A549 (cell line): ENCODE data around the gene ANKRD24.

Experiments used
- BHLHE40 ChIP-seq: IDR thresholded peaks from 2 replicates; pipeline ENCODE4 v1.6.1; 2012; ENCODE audit warnings: low read depth, low read length, inconsistent platforms
- CTCF ChIP-seq: fragments of >200 bp; sonication (Bioruptor Twin); formaldehyde crosslinking; IDR thresholded peaks from 3 replicates; pipeline ENCODE4 v1.5.1; 2016
- MAFK ChIP-seq: fragments of 450-650 bp; IDR thresholded peaks from 2 replicates; pipeline ENCODE4 v1.6.1; 2014; ENCODE audit not compliant: partially characterized antibody
- MYC ChIP-seq: IDR thresholded peaks from 2 replicates; pipeline ENCODE4 v1.6.1; 2012; ENCODE audit warnings: mild to moderate bottlenecking, inconsistent platforms, low read length, improper control_type of control experiment, borderline replicate concordance
- RAD21 ChIP-seq, 2 experiments: fragments of >200 bp in 1 of 2; sonication (Bioruptor Twin) in 1 of 2; formaldehyde crosslinking in 1 of 2; IDR thresholded peaks in 1 of 2; conservative IDR thresholded peaks in 1 of 2; 2 replicates in 1 of 2; 3 replicates in 1 of 2; pipeline ENCODE4 v1.6.1; 2012 to 2018; ENCODE audit warnings: inconsistent platforms in 1 of 2

GRCh38 chr19:4264812-4265211 is 82.3 kb downstream of the ANKRD24 start:
- no peak for TF ChIP-seq BHLHE40
- TF ChIP-seq MYC = no peak
- TF ChIP-seq CTCF = no peak
- no peak for TF ChIP-seq RAD21 (conservative IDR thresholded peaks at IDR 0.05 in 1 of 2, IDR thresholded peaks at IDR 0.05 in 1 of 2)
- TF ChIP-seq MAFK = no peak
